ENCODE data around the gene SNX25. TPM values are rescaled to one million over a fixed set of nuclear protein-coding genes. Genes with fewer than 3 reads are reported as not detected.
A peak's percentile ranks its signal among the peaks of the same experiment; 100 is the strongest.

Gene SNX25
- total and polyA plus RNA-seq, 2 of the 13 experiments (the other 11 are each of a cell fraction or from before 2014, with no cell fraction given): 23.4 to 23.5 TPM

DNA sequence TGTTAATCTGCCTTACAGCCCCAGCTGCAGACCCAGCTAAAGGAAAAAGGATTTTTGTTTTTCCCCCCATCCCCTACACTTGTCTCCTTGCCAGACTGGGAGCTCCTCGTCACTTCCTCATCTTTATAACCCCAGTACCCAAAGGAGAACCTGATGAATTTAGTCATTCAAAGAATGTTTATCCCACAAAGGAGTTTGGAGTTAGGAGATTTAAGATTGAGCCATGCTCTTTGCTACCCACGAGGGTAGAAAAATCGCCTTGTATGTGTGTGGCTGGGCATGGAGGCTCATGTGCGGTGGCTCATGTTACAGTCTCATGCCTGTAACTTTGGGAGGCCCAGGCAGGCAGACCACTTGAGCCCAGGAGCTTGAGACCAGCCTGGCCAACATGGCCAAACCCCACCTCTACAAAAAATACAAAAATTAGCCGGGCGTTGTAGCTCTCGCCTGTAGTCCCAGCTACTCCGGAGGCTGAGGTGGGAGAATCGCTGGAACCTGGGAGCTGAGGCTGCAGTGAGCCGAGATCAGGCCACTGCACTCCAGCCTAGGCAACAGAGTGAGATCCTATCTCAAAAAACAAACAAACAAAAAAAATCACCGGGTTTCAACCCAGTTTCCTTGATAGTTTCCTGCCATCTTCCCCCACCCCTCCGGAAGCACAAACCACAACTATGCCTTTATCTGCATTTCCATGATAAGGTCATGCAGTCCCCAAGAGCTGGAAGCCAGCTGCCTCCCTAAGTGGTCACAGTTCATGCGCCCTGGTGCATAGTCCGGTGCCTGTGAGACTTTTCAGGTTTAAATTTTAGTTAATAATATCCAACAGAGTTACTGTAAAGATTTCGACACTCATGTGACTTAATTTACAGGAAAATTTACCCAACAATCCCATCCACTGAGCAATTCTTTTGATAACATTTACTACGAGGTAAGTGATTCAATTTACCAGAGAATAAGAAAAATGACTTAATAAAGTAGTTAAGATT, 7.1 kb upstream of the SNX25 start (continued):
- TF ChIP-seq CAMTA2 (CRISPR knock-in tag; IDR thresholded peaks at IDR 0.05; ENCODE audit: borderline replicate concordance) (no peak), NFKB2 (CRISPR knock-in tag; IDR thresholded peaks at IDR 0.05; ENCODE audit: borderline replicate concordance) (peak; percentile 27; the same call in 1 of the 2 replicates), FIP1L1 (IDR thresholded peaks at IDR 0.05; ENCODE audit: borderline replicate concordance, insufficient read depth, low read depth, low read length) (no peak), PHB2 (IDR thresholded peaks at IDR 0.05; ENCODE audit: partially characterized antibody) (no peak), NFIC (IDR thresholded peaks at IDR 0.05; ENCODE audit: low read length) (peak; percentile 66), ZNF350 (CRISPR knock-in tag; IDR thresholded peaks at IDR 0.05; ENCODE audit: borderline replicate concordance, low read depth) (peak; percentile 66; the same call in 1 of the 2 replicates), ZFP62 (CRISPR knock-in tag; IDR thresholded peaks at IDR 0.05) (no peak), ZNF354B (CRISPR knock-in tag; IDR thresholded peaks at IDR 0.05) (no peak), ESRRA (CRISPR knock-in tag; IDR thresholded peaks at IDR 0.05; ENCODE audit: low read depth) (peak; percentile 92), ZNF772 (CRISPR knock-in tag; IDR thresholded peaks at IDR 0.05) (peak; percentile 87; the same call in 1 of the 2 replicates)
- TF ChIP-seq, protein P1, sequence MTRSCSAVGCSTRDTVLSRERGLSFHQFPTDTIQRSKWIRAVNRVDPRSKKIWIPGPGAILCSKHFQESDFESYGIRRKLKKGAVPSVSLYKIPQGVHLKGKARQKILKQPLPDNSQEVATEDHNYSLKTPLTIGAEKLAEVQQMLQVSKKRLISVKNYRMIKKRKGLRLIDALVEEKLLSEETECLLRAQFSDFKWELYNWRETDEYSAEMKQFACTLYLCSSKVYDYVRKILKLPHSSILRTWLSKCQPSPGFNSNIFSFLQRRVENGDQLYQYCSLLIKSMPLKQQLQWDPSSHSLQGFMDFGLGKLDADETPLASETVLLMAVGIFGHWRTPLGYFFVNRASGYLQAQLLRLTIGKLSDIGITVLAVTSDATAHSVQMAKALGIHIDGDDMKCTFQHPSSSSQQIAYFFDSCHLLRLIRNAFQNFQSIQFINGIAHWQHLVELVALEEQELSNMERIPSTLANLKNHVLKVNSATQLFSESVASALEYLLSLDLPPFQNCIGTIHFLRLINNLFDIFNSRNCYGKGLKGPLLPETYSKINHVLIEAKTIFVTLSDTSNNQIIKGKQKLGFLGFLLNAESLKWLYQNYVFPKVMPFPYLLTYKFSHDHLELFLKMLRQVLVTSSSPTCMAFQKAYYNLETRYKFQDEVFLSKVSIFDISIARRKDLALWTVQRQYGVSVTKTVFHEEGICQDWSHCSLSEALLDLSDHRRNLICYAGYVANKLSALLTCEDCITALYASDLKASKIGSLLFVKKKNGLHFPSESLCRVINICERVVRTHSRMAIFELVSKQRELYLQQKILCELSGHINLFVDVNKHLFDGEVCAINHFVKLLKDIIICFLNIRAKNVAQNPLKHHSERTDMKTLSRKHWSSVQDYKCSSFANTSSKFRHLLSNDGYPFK (CRISPR knock-in tag; IDR thresholded peaks at IDR 0.05; ENCODE audit: borderline replicate concordance): peak; percentile 49; the same call in 1 of the 2 replicates
- TF ChIP-seq, protein P2, sequence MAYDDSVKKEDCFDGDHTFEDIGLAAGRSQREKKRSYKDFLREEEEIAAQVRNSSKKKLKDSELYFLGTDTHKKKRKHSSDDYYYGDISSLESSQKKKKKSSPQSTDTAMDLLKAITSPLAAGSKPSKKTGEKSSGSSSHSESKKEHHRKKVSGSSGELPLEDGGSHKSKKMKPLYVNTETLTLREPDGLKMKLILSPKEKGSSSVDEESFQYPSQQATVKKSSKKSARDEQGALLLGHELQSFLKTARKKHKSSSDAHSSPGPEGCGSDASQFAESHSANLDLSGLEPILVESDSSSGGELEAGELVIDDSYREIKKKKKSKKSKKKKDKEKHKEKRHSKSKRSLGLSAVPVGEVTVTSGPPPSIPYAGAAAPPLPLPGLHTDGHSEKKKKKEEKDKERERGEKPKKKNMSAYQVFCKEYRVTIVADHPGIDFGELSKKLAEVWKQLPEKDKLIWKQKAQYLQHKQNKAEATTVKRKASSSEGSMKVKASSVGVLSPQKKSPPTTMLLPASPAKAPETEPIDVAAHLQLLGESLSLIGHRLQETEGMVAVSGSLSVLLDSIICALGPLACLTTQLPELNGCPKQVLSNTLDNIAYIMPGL (CRISPR knock-in tag; IDR thresholded peaks at IDR 0.05; ENCODE audit: borderline replicate concordance in 1 of 2, low read depth in 1 of 2): peak in 1 of 2 experiments; percentile 15; a peak in 1 of 4 replicates
- TF ChIP-seq, protein P3, sequence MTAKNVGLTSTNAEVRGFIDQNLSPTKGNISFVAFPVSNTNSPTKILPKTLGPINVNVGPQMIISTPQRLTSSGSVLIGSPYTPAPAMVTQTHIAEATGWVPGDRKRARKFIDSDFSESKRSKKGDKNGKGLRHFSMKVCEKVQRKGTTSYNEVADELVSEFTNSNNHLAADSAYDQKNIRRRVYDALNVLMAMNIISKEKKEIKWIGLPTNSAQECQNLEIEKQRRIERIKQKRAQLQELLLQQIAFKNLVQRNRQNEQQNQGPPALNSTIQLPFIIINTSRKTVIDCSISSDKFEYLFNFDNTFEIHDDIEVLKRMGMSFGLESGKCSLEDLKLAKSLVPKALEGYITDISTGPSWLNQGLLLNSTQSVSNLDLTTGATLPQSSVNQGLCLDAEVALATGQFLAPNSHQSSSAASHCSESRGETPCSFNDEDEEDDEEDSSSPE (CRISPR knock-in tag; IDR thresholded peaks at IDR 0.05): 0 out of 2 replicates have a peak, but pooled peaks have one; percentile 35
- TF ChIP-seq, protein P4, sequence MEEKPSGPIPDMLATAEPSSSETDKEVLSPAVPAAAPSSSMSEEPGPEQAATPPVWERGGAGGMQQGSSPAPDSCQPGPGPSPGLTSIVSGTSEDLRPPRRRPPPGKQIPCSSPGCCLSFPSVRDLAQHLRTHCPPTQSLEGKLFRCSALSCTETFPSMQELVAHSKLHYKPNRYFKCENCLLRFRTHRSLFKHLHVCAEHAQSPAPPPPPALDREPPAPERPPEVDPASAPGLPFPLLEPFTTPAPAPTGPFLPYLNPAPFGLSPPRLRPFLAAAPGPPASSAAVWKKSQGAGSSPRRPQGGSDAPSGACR (CRISPR knock-in tag; IDR thresholded peaks at IDR 0.05): no peak
- TF ChIP-seq, protein P5, sequence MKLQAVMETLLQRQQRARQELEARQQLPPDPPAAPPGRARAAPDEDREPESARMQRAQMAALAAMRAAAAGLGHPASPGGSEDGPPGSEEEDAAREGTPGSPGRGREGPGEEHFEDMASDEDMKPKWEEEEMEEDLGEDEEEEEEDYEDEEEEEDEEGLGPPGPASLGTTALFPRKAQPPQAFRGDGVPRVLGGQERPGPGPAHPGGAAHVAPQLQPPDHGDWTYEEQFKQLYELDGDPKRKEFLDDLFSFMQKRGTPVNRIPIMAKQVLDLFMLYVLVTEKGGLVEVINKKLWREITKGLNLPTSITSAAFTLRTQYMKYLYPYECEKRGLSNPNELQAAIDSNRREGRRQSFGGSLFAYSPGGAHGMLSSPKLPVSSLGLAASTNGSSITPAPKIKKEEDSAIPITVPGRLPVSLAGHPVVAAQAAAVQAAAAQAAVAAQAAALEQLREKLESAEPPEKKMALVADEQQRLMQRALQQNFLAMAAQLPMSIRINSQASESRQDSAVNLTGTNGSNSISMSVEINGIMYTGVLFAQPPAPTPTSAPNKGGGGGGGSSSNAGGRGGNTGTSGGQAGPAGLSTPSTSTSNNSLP (IDR thresholded peaks at IDR 0.05; ENCODE audit: low read depth, low read length): peak; percentile 85
- TF ChIP-seq, protein P6, sequence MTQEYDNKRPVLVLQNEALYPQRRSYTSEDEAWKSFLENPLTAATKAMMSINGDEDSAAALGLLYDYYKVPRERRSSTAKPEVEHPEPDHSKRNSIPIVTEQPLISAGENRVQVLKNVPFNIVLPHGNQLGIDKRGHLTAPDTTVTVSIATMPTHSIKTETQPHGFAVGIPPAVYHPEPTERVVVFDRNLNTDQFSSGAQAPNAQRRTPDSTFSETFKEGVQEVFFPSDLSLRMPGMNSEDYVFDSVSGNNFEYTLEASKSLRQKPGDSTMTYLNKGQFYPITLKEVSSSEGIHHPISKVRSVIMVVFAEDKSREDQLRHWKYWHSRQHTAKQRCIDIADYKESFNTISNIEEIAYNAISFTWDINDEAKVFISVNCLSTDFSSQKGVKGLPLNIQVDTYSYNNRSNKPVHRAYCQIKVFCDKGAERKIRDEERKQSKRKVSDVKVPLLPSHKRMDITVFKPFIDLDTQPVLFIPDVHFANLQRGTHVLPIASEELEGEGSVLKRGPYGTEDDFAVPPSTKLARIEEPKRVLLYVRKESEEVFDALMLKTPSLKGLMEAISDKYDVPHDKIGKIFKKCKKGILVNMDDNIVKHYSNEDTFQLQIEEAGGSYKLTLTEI (CRISPR knock-in tag; conservative IDR thresholded peaks at IDR 0.05): no peak
